Breast epithelium (tissue), 4 donors: ENCODE measurements around the gene NOP53. TPM values are rescaled to one million over a fixed set of nuclear protein-coding genes. Genes with fewer than 3 reads are reported as not detected.
"Not testable (repeated sequence)": the region's sequence is repeated elsewhere in the genome, so short reads cannot be mapped to it uniquely, and the experiment has no call there.

Source experiments
- DNase-seq, 2 donors: peaks; one replicate each; pipeline ENCODE4 v3.0.0-alpha.2; 2019; ENCODE audit warnings: low spot score in 2 of 2
- H3K27ac ChIP-seq, 2 donors: fragments of 200-600 bp; sonication (generic) in 1 of 2; one replicate each; pipeline ENCODE4 v1.5.1; 2016 to 2019; ENCODE audit warnings: mild to moderate bottlenecking in 1 of 2
- H3K27me3 ChIP-seq, 2 donors: fragments of 200-600 bp; sonication (generic) in 1 of 2; one replicate each; pipeline versions ENCODE4 v1.5.1 to v1.6.0; 2017 to 2019; ENCODE audit warnings: control low read depth in 1 of 2, mild to moderate bottlenecking in 1 of 2
- H3K36me3 ChIP-seq: fragments of 200-600 bp; one replicate; pipeline ENCODE4 v1.5.1; 2019
- H3K4me1 ChIP-seq, 2 donors: fragments of 200-600 bp; sonication (generic); one replicate each; pipeline ENCODE4 v1.5.1; 2016 to 2019; ENCODE audit warnings: control low read depth in 1 of 2
- H3K4me3 ChIP-seq, 3 donors: fragments of 200-600 bp; sonication (generic); 1 replicate in 2 of 3; 2 replicates in 1 of 3; pipeline ENCODE4 v1.5.1; 2016 to 2019; ENCODE audit warnings: mild to moderate bottlenecking in 3 of 3, moderate library complexity in 2 of 3
- H3K9me3 ChIP-seq, 2 donors: fragments of 200-600 bp; sonication (generic) in 1 of 2; one replicate each; pipeline ENCODE4 v1.5.1; 2016 to 2019; ENCODE audit warnings: control low read depth in 1 of 2
- CTCF ChIP-seq, 3 donors: fragments of 450-650 bp; IDR thresholded peaks; one replicate each; pipeline ENCODE4 v1.5.1; 2016 to 2017; ENCODE audit warnings: antibody characterized with exemption in 3 of 3, mild to moderate bottlenecking in 3 of 3, moderate library complexity in 3 of 3
- POLR2A ChIP-seq: fragments of 450-650 bp; IDR thresholded peaks from one replicate; pipeline ENCODE4 v1.6.1; 2016; ENCODE audit warnings: antibody characterized with exemption, mild to moderate bottlenecking, moderate library complexity
- POLR2AphosphoS5 ChIP-seq, 3 donors: sonication (generic); formaldehyde crosslinking; IDR thresholded peaks; one replicate each; pipeline ENCODE4 v1.6.1; 2017; ENCODE audit warnings: antibody characterized with exemption in 3 of 3
- intact Hi-C: fragments of 100-400 bp; cut with DNase I; formaldehyde crosslinking; loops from one replicate; pipeline ENCODE4 v1.15.1; 2023; ENCODE audit warnings: low total_unique reads
- total RNA-seq, 3 donors: library from RNA; depleted of rRNA; stranded (reverse); fragments of >200 nt; gene quantifications; one replicate each; pipeline ENCODE4 v1.1.0, GENCODE V29; 2016

NOP53 gene
- total RNA-seq, 3 donors from 2014 or later: 391 to 498 (median 457) TPM

- Histone ChIP-seq H3K9me3 (no peaks in the 10 kb centered on the region), H3K4me3 (no peak overlapping the region), H3K27me3 (peaks cover 0 to 4% of the 10 kb centered on the region in 2 donors), H3K36me3 (no peaks in the 10 kb centered on the region), H3K27ac (no peak overlapping the region), H3K4me1 (no peaks in the 10 kb centered on the region)
- TF ChIP-seq CTCF (IDR thresholded peaks at IDR 0.05) (no peak), POLR2A (no peak), POLR2AphosphoS5 (IDR thresholded peaks at IDR 0.05) (no peak)
- DNase-seq: no peak
- intact Hi-C loops: no loop called here
Observed at GRCh38 chr19:47802521-47803043, 57.2 kb downstream of the NOP53 start.

- H3K4me3 ChIP-seq, H3K27me3 ChIP-seq, H3K9me3 ChIP-seq, intact Hi-C loops, DNase-seq, H3K27ac ChIP-seq, H3K36me3 ChIP-seq, H3K4me1 ChIP-seq: not testable (repeated sequence)
Observed at GRCh38 chr19:47803148-47803547, 57.8 kb downstream of the NOP53 start.

- H3K27me3 ChIP-seq, H3K4me1 ChIP-seq, H3K27ac ChIP-seq, H3K36me3 ChIP-seq, DNase-seq, H3K9me3 ChIP-seq, intact Hi-C loops, H3K4me3 ChIP-seq: not testable (repeated sequence)
Observed at GRCh38 chr19:47803671-47804070, 58.3 kb downstream of the NOP53 start.

GRCh38 chr19:47804451-47804850 is 59.1 kb downstream of the NOP53 start, which contains the start of gene TPRX1:
TPRX1 (minus strand) TSS chr19:47804551; CDS start chr19:47804539, 12 bp downstream.
- H3K27me3 ChIP-seq, intact Hi-C loops, H3K4me1 ChIP-seq, H3K9me3 ChIP-seq, DNase-seq, H3K4me3 ChIP-seq, H3K27ac ChIP-seq, H3K36me3 ChIP-seq: not testable (repeated sequence)

- Histone ChIP-seq H3K27ac (no peak overlapping the region), H3K9me3 (no peaks in the 10 kb centered on the region), H3K4me3 (no peak overlapping the region), H3K4me1 (no peaks in the 10 kb centered on the region), H3K36me3 (no peaks in the 10 kb centered on the region), H3K27me3 (no peaks in the 10 kb centered on the region)
- intact Hi-C loops: no loop called here
- TF ChIP-seq CTCF (IDR thresholded peaks at IDR 0.05) (no peak), POLR2AphosphoS5 (IDR thresholded peaks at IDR 0.05) (no peak), POLR2A (no peak)
- DNase-seq: no peak
Observed at GRCh38 chr19:47805313-47805712, 60.0 kb downstream of the NOP53 start.

GRCh38 chr19:47806435-47806834 is 61.1 kb downstream of the NOP53 start:
- TF ChIP-seq POLR2AphosphoS5 (IDR thresholded peaks at IDR 0.05) (no peak), POLR2A (no peak), CTCF (IDR thresholded peaks at IDR 0.05) (no peak)
- DNase-seq: no peak
- intact Hi-C loops: no loop called here

More at GRCh38 chr19:47806435-47806834, 61.1 kb downstream of the NOP53 start:
- H3K27me3 ChIP-seq: no peaks in the 10 kb centered on the region
- no peak overlapping the region for H3K4me3 ChIP-seq
- H3K4me1 ChIP-seq: no peaks in the 10 kb centered on the region
- no peak overlapping the region for H3K27ac ChIP-seq
- H3K36me3 ChIP-seq: no peaks in the 10 kb centered on the region
- H3K9me3 ChIP-seq: no peaks in the 10 kb centered on the region

Other genes with a start within 250 kb of the NOP53 start
- gene NAPA, start 230.5 kb upstream of the NOP53 start, total RNA-seq: 100 to 1,000 TPM in 1 of 3 donors, 10 to 100 TPM in 2; 82.4 to 117 (median 96.0) TPM
- 1 to 10 TPM in 1 of 3 donors, under 1 TPM in 1, not detected in 1; 0.15 to 1.4 TPM for gene ZNF541, start 172.4 kb upstream of the NOP53 start, total RNA-seq
- 1 to 10 TPM; 4.2 to 8.3 (median 7.5) TPM for gene BICRA, start 136.4 kb upstream of the NOP53 start, total RNA-seq
- gene EHD2, start 32.1 kb upstream of the NOP53 start, total RNA-seq: 100 to 1,000 TPM in 1 of 3 donors, 10 to 100 TPM in 2; 38.8 to 121 (median 67.2) TPM
- gene SELENOW, start 33.2 kb downstream of the NOP53 start, total RNA-seq: 100 to 1,000 TPM; 297 to 525 (median 450) TPM
- gene TPRX1, start 59.0 kb downstream of the NOP53 start, total RNA-seq: not detected
- gene CRX, start 76.4 kb downstream of the NOP53 start, total RNA-seq: not detected
- gene TPRX2, start 113.7 kb downstream of the NOP53 start, total RNA-seq: not detected
- gene SULT2A1, start 140.8 kb downstream of the NOP53 start, total RNA-seq: not detected
- gene BSPH1, start 246.6 kb downstream of the NOP53 start, total RNA-seq: not detected
- gene ELSPBP1, start 249.1 kb downstream of the NOP53 start, total RNA-seq: not detected